ENCODE results near the gene MANSC1. TPM values are rescaled to one million over a fixed set of nuclear protein-coding genes. Genes with fewer than 3 reads are reported as not detected.

The MANSC1 gene
- total RNA-seq, 1 donor, result 10.9 TPM

DNA sequence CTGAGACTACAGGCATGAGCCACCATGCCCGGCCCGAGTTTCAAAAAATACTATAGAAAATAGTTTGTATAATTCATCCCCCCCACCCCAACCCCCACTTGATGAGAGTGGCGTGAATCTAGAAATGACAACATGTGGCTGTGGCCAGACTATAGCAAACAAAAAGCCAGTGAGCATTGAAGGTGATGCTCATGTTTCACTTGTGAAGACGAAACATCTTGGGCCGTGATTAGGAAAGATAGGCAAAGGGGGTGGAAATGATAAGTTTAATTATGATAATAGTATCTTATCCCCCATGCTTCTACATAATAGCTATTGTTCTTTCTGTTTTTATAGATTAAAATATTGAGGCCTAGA lies 15.4 kb upstream of the MANSC1 start:
- H3K4me3 ChIP-seq (ENCODE audit: low read depth, low read length), result no peak overlapping the region
- TF ChIP-seq, protein P1, sequence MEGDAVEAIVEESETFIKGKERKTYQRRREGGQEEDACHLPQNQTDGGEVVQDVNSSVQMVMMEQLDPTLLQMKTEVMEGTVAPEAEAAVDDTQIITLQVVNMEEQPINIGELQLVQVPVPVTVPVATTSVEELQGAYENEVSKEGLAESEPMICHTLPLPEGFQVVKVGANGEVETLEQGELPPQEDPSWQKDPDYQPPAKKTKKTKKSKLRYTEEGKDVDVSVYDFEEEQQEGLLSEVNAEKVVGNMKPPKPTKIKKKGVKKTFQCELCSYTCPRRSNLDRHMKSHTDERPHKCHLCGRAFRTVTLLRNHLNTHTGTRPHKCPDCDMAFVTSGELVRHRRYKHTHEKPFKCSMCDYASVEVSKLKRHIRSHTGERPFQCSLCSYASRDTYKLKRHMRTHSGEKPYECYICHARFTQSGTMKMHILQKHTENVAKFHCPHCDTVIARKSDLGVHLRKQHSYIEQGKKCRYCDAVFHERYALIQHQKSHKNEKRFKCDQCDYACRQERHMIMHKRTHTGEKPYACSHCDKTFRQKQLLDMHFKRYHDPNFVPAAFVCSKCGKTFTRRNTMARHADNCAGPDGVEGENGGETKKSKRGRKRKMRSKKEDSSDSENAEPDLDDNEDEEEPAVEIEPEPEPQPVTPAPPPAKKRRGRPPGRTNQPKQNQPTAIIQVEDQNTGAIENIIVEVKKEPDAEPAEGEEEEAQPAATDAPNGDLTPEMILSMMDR (IDR thresholded peaks at IDR 0.05; ENCODE audit: insufficient read depth, low read length), result no peak
- no peak for DNase-seq (ENCODE audit: low read depth)

DNA sequence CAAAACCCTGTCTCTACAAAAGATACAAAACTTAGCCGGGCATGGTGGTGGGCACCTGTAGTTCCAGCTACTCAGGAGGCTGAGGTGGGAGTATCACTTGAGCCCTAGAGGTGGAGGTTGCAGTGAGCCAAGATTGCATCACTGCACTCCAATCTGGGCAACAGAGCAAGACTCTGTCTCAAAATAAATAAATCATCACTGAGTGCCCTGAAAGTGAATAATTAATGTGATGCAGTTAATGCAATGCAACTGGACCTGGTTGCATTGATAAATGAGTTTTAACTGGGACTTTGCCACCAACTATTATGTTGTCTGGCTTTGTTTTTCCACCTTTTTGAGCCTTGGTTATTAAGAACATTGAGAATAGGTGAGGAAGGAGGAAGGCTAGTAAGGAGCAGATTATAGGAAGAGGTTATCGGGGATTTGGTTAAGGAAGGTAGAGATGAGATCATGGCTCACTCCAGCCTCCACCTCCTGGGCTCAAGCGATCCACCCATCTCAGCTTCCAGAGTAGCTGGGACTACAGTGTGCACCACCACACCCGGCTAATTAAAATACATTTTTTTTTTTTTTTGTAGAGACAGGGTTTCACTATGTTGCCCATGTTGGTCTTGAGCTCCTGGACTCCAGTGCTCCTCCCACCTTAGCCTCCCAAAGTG lies 14.9 kb upstream of the MANSC1 start:
- TF ChIP-seq, protein P1 (IDR thresholded peaks at IDR 0.05; ENCODE audit: insufficient read depth, low read length), result no peak
- peak; percentile 16 for DNase-seq (ENCODE audit: low read depth)
- H3K4me3 ChIP-seq (ENCODE audit: low read depth, low read length), result no peak overlapping the region

DNA sequence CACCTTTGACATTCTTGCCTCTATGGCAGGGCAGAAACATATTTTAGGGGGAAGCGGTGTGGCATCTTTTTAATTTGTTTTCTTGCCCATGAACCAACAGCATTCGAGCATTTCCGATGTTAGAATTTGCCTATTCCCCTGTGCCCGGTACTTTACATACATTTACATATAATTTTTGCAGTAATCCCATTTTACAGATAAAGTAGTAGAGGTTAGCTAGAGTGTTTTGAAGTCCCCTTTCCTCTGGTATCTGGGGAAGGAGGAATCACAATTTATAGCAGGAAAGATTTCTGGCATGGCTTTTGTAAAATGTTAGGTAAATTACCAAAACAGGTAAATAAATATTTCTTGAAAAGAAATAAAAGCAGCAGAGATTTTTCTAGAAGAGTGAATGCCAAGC lies 8.5 kb upstream of the MANSC1 start:
- DNase-seq (ENCODE audit: low read depth), result no peak
- peak overlapping the region; percentile 84 for H3K4me3 ChIP-seq (ENCODE audit: low read depth, low read length)
- TF ChIP-seq, protein P1 (IDR thresholded peaks at IDR 0.05; ENCODE audit: insufficient read depth, low read length), result no peak

DNA sequence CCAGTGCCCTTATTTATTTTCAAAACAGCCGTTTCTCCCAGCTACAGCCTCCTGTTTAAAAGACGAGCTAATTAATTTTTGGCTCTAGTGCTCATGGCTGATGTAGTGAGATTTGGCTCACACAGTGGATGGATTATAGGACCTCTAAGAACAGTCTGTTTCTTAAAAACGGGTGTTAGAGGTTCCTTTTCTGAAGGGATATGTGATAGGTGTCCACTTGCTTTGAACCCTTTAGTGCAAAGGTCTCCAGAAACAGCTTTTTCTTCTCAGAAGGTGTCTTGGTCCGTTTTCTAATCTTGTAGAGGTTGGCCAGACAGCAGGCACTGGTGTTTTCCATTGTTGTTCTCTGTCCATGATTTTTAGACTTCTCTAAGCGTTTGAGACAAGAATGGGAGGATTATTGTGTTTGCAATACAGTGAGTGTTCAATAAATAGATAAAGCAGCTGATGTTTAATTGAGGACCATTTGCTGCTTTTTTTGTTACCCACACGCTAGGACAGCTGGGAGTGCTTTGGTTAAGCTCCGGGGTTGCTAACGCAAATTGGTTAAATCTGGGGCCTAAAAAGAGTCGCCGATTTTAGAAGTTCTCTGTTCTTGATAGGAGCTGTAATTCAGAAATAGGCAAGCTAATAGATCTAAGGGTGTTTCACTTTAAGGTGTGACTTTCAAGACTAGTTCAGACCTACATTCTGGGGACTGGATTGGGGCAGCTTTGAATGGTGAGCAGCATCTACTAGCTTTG lies 7.8 kb upstream of the MANSC1 start:
- TF ChIP-seq, protein P1 (IDR thresholded peaks at IDR 0.05; ENCODE audit: insufficient read depth, low read length), result no peak
- H3K4me3 ChIP-seq (ENCODE audit: low read depth, low read length), result peak overlapping the region; percentile 84
- peak; percentile 33 for DNase-seq (ENCODE audit: low read depth)

DNA sequence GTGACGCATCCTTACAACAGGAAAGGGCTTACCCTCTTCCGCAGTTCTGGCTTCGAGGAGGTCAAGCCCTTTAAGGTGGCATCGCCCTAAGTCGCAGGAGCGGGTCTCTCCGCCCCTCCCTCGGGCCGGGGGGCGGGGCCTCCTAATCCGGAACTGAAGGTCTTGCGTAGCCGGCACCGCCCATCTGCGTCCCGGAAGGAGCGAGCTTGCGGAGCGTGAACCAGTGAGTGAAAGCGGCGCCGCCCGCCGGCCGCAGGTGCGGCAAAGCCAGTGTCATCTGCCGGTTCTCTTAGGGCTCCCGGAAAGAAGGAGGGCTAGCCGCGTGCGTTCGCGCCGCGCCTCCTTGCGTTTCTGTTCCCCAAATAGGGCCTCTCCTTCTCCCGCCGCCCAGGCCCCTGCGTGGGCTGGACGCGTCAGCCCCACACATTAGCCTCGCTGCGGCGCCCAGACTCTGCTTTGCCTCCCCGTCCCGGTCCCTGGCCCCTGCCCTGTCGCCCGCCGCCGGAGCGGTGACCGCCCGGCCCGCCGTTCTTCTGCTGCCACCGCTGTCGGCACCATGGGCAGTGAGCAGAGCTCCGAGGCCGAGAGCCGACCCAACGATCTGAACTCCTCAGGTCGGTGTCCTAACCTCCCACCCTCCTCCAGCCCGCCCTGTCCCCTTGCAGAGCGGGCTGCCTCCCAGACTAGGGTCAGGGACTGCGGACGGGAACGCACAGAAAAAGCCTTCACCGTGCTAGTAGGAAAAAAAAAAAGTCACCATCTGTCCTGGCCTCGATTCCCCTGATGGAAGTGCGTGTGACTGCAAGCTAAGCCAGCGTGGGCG lies 7.1 kb upstream of the MANSC1 start, which contains the start of gene BORCS5:
TSS of gene BORCS5 (plus strand) at position 183 of the 823 bp plus-strand sequence. CDS start at position 557, 374 bp downstream.
- peak within 1 kb of the TSS; percentile 84 for H3K4me3 ChIP-seq (ENCODE audit: low read depth, low read length)
- peak; percentile 88 for DNase-seq (ENCODE audit: low read depth)
- TF ChIP-seq, protein P1 (IDR thresholded peaks at IDR 0.05; ENCODE audit: insufficient read depth, low read length), result peak; percentile 32

DNA sequence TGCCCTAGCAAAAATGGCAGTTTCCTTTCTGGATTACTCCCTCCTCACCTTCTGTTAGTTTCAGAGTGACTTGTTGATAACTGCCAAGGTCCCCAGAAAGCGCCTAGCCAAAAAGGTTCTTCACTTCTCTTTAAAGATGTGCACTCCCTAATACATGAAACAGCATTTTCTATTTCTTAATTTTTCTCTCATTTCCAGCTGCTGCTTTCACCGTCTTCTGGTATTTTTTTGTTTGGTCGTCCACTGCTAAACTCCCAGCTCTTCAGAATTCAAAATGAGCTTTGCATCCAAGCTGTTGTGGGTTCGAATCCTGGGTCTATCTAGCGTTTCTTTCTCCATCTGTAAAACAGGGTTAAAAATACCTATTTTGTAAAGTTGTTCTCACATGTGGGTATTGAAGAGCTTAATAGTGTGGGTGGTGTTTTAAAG lies 6.4 kb upstream of the MANSC1 start:
- DNase-seq (ENCODE audit: low read depth), result no peak
- H3K4me3 ChIP-seq (ENCODE audit: low read depth, low read length), result peak overlapping the region; percentile 84
- TF ChIP-seq, protein P1 (IDR thresholded peaks at IDR 0.05; ENCODE audit: insufficient read depth, low read length), result no peak
